DND-41 (cell line): ENCODE measurements around the gene GPATCH2L.

ENCODE experiments used
- ATAC-seq: fragments of 200-7000 bp; cut with Tn5 transposase; 3 replicates; pipeline ENCODE4 v1.9.1; 2021; ENCODE audit warnings: low read depth; ENCODE audit not compliant: insufficient read depth
- DNase-seq: peaks from one replicate; pipeline ENCODE4 v3.0.0-alpha.2; 2020
- H2AFZ ChIP-seq: 2 replicates; pipeline ENCODE4 v1.6.0; 2012; ENCODE audit warnings: low read depth, low read length
- H3K27ac ChIP-seq: 2 replicates; pipeline ENCODE4 v1.5.1; 2012; ENCODE audit warnings: low read length, inconsistent platforms
- H3K27me3 ChIP-seq: fragments of 200-600 bp; sonication (generic); 2 replicates; pipeline ENCODE4 v1.6.0; 2012; ENCODE audit warnings: low read length, mild to moderate bottlenecking, inconsistent platforms; ENCODE audit not compliant: insufficient read depth, poor library complexity
- H3K36me3 ChIP-seq: 2 replicates; pipeline ENCODE4 v1.5.1; 2012; ENCODE audit warnings: low read length, inconsistent platforms; ENCODE audit not compliant: insufficient read depth
- H3K4me1 ChIP-seq: 2 replicates; pipeline ENCODE4 v1.5.1; 2012; ENCODE audit warnings: mild to moderate bottlenecking, low read length; ENCODE audit not compliant: insufficient read depth
- H3K4me2 ChIP-seq: 2 replicates; pipeline ENCODE4 v1.6.0; 2012; ENCODE audit warnings: mild to moderate bottlenecking, moderate library complexity, low read length, inconsistent platforms; ENCODE audit not compliant: insufficient read depth
- H3K4me3 ChIP-seq, 2 experiments: fragments of 200-600 bp in 1 of 2; shearing (Covaris generic) in 1 of 2; 2 replicates each; pipeline ENCODE4 v1.5.1; 2012 to 2016; ENCODE audit warnings: inconsistent platforms in 2 of 2, low read length in 2 of 2, mild to moderate bottlenecking in 2 of 2, low read depth in 1 of 2, moderate library complexity in 1 of 2
- H3K79me2 ChIP-seq: 2 replicates; pipeline ENCODE4 v1.6.0; 2012; ENCODE audit warnings: low read length, inconsistent platforms; ENCODE audit not compliant: insufficient read depth
- H3K9ac ChIP-seq: 2 replicates; pipeline ENCODE4 v1.6.0; 2012; ENCODE audit warnings: low read depth, mild to moderate bottlenecking, inconsistent platforms, low read length, moderate library complexity
- H3K9me3 ChIP-seq: 2 replicates; pipeline ENCODE4 v1.5.1; 2012; ENCODE audit warnings: low read length, moderate library complexity, mild to moderate bottlenecking, inconsistent platforms; ENCODE audit not compliant: insufficient read depth, severe bottlenecking
- H4K20me1 ChIP-seq: 2 replicates; pipeline ENCODE4 v1.6.0; 2012; ENCODE audit warnings: low read length; ENCODE audit not compliant: insufficient read depth
- EZH2 ChIP-seq: IDR thresholded peaks from 3 replicates; pipeline ENCODE4 v1.6.1; 2012; ENCODE audit warnings: borderline replicate concordance, low read depth, mild to moderate bottlenecking, moderate library complexity, low read length, inconsistent platforms; ENCODE audit not compliant: severe bottlenecking
- TF ChIP-seq, protein P1 (sequence below): IDR thresholded peaks from 2 replicates; pipeline ENCODE4 v1.5.1; 2012; ENCODE audit warnings: borderline replicate concordance, low read length, moderate library complexity, mild to moderate bottlenecking; ENCODE audit not compliant: poor library complexity, severe bottlenecking; ENCODE audit errors: extremely low read depth

GPATCH2L gene

DNA sequence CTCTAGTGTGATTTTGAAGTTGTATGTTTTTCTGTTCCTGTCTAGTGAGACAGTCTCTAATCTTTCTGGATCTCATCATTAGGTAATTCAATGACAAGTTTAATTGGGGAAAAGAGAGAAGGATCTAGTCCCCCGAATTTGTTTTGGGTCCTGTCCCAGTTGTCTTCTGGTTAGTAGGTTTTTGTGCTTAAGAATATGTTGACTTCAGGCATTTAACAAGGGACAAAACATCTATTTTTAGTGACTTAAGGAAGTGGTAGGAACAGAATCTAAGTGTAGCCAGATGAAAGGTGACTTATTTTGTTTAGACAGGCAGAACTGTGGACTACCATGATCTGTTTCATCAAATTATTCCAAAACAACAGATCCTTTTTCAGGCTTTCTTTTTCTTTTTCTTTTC is 2.2 kb downstream of the GPATCH2L start:
- peaks cover 47% of the 10 kb centered on the region for H4K20me1 ChIP-seq
- H3K4me3 ChIP-seq = peak overlapping the region in 1 of 2 experiments; percentile 29; a peak in 1 of 4 replicates
- no peaks in the 10 kb centered on the region for H3K27me3 ChIP-seq
- H3K79me2 ChIP-seq = peaks cover 71% of the 10 kb centered on the region
- ATAC-seq (no peak), DNase-seq (no peak)
- H2AFZ ChIP-seq = no peak overlapping the region
- peaks cover 58% of the 10 kb centered on the region for H3K4me1 ChIP-seq
- no peaks in the 10 kb centered on the region for H3K9me3 ChIP-seq
- TF ChIP-seq, protein P1, sequence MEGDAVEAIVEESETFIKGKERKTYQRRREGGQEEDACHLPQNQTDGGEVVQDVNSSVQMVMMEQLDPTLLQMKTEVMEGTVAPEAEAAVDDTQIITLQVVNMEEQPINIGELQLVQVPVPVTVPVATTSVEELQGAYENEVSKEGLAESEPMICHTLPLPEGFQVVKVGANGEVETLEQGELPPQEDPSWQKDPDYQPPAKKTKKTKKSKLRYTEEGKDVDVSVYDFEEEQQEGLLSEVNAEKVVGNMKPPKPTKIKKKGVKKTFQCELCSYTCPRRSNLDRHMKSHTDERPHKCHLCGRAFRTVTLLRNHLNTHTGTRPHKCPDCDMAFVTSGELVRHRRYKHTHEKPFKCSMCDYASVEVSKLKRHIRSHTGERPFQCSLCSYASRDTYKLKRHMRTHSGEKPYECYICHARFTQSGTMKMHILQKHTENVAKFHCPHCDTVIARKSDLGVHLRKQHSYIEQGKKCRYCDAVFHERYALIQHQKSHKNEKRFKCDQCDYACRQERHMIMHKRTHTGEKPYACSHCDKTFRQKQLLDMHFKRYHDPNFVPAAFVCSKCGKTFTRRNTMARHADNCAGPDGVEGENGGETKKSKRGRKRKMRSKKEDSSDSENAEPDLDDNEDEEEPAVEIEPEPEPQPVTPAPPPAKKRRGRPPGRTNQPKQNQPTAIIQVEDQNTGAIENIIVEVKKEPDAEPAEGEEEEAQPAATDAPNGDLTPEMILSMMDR = no peak
- TF ChIP-seq EZH2 = no peak
- H3K36me3 ChIP-seq = peaks cover 51% of the 10 kb centered on the region
- H3K27ac ChIP-seq = no peak overlapping the region
- peak overlapping the region; percentile 79 for H3K4me2 ChIP-seq
- H3K9ac ChIP-seq = peak overlapping the region; percentile 1; the same call in 1 of the 2 replicates

DNA sequence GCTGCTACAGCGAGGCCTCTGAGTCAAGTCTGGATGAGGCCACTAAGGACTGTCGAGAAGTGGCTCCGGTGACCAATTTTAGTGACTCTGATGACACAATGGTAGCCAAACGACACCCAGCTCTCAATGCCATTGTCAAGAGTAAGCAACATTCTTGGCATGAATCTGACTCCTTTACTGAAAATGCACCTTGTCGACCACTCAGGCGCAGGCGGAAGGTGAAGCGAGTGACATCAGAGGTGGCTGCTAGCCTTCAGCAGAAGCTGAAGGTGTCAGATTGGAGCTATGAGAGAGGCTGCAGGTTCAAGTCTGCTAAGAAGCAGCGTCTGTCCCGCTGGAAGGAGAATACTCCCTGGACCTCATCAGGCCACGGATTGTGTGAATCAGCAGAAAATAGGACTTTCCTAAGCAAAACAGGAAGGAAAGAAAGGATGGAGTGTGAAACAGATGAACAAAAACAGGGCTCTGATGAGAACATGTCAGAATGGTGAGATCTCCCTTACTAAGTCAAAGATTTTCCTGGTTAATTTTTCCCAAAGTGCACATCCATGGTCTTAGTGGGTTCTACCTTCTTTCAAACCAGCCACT is 2.9 kb downstream of the GPATCH2L start:
- Histone ChIP-seq H3K4me2 (peak overlapping the region; percentile 79), H3K9me3 (no peaks in the 10 kb centered on the region), H3K36me3 (peaks cover 58% of the 10 kb centered on the region), H3K4me3 (peak overlapping the region in 1 of 2 experiments; percentile 22; a peak in 2 of 4 replicates), H3K27ac (0 out of 2 replicates have a peak overlapping the region, but pooled peaks have one; percentile 3), H2AFZ (no peak overlapping the region), H3K9ac (peak overlapping the region; percentile 1; the same call in 1 of the 2 replicates), H3K4me1 (peaks cover 58% of the 10 kb centered on the region), H3K79me2 (peaks cover 78% of the 10 kb centered on the region), H4K20me1 (peaks cover 54% of the 10 kb centered on the region), H3K27me3 (no peaks in the 10 kb centered on the region)
- TF ChIP-seq, protein P1 = no peak
- no peak for TF ChIP-seq EZH2
- ATAC-seq = no peak
- DNase-seq = no peak

DNA sequence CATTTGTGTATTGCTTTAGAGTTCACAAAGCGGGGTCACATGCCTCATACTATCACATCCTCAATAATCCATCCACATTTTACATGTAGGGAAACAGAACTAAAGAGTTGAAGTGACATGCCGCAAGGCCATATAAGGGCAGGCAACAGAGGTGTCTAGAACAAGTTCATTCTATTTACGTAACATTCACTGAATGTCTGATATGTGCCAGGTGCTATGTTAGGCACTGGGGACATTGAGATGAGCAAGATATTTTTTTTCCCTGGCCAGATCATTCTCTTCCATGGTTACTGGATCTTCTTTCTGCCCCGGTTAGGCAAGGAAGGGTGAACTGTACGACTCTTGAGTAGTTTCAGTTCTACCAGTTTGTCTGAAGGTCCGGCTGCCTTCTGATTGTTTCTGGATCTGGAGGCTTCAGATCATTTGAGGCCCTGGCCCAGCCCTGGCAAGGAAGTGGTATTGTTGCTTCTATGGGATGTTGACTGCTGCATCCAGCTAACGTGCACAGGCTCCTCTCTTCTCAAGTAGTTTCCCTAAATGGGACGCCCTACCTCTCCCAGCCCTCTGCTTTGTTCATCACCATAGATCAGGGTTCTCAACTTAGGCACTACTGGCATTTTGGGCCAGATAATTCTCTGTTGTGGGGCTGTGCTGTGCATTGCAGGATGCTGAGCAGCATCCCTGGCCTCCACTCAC is 12.1 kb downstream of the GPATCH2L start:
- TF ChIP-seq, protein P1 = no peak
- no peak for TF ChIP-seq EZH2
- Histone ChIP-seq H3K27ac (no peak overlapping the region), H3K9me3 (no peaks in the 10 kb centered on the region), H2AFZ (no peak overlapping the region), H3K27me3 (no peaks in the 10 kb centered on the region), H3K4me2 (no peak overlapping the region), H3K4me3 (no peak overlapping the region), H3K4me1 (no peaks in the 10 kb centered on the region), H3K79me2 (peaks cover 60% of the 10 kb centered on the region), H3K36me3 (peaks cover 49% of the 10 kb centered on the region), H3K9ac (no peak overlapping the region), H4K20me1 (peaks cover 26% of the 10 kb centered on the region; the same call in 1 of the 2 replicates)
- no peak for DNase-seq
- no peak for ATAC-seq
